Transverse colon (tissue), 4 donors: ENCODE data around the gene LSAMP.

ENCODE experiments used
- CTCF ChIP-seq, 5 experiments: fragments of 200-600 bp in 3 of 5; fragments of 450-650 bp in 2 of 5; sonication (generic) in 3 of 5; IDR thresholded peaks; 1 replicate in 2 of 5; 2 replicates in 3 of 5; pipeline ENCODE4 v1.5.1; 2016 to 2017; ENCODE audit warnings: antibody characterized with exemption in 5 of 5, inconsistent platforms in 3 of 5, mild to moderate bottlenecking in 2 of 5, moderate library complexity in 1 of 5
- EP300 ChIP-seq: sonication (generic); formaldehyde crosslinking; IDR thresholded peaks from one replicate; pipeline ENCODE4 v1.6.1; 2017; ENCODE audit warnings: antibody characterized with exemption, low read depth
- POLR2A ChIP-seq: fragments of 450-650 bp; IDR thresholded peaks from one replicate; pipeline ENCODE4 v1.6.1; 2016; ENCODE audit warnings: antibody characterized with exemption, mild to moderate bottlenecking, moderate library complexity
- POLR2AphosphoS5 ChIP-seq, 3 donors: sonication (generic); formaldehyde crosslinking; IDR thresholded peaks; one replicate each; pipeline ENCODE4 v1.6.1; 2016; ENCODE audit warnings: antibody characterized with exemption in 3 of 3

- TF ChIP-seq CTCF (IDR thresholded peaks at IDR 0.05): no peak
- TF ChIP-seq EP300: no peak
- TF ChIP-seq POLR2A: no peak
- no peak for TF ChIP-seq POLR2AphosphoS5 (IDR thresholded peaks at IDR 0.05)
Measured at GRCh38 chr3:116103868-116104530, 341.3 kb downstream of the LSAMP start.
